ENCODE measurements around the gene NSF. TPM values are rescaled to one million over a fixed set of nuclear protein-coding genes. Genes with fewer than 3 reads are reported as not detected.
"Not testable (repeated sequence)": the region's sequence is repeated elsewhere in the genome, so short reads cannot be mapped to it uniquely, and the experiment has no call there.

NSF gene
- total and polyA plus RNA-seq, 7 donors: 15.0 to 41.8 (median 30.0) TPM

DNA sequence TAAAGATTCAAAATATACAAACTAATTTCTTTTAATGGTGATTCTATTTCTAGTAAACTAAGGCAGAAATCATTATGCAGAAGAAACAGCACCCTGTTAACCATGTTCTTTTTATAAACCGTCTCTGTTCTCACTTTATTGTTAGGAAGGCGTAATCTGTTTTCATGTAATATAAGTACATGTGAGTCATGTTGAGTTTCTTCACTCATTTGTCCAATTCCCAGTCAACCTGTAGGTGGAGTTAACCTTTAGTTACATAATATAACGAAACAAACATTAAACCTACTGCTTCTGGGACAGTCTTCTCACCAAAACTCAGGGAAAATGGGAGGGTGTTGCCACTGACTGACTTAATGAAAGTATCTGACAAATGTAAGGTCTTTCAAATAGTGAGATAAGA, 101.7 kb downstream of the NSF start:
- H3K4me3 ChIP-seq; H3K4me1 ChIP-seq; H3K27ac ChIP-seq; DNase-seq; intact Hi-C loops (cut with DNase I); H3K9me3 ChIP-seq; H3K36me3 ChIP-seq; H3K27me3 ChIP-seq: not testable (repeated sequence)
- WGBS, 2 donors: 50 to 63% methylated on average over 1 of the region's 3 CpGs

- H3K4me3 ChIP-seq; DNase-seq; H3K27ac ChIP-seq; H3K36me3 ChIP-seq; intact Hi-C loops (cut with DNase I); H3K9me3 ChIP-seq; H3K4me1 ChIP-seq; H3K27me3 ChIP-seq: not testable (repeated sequence)
- WGBS, 2 donors: 58 to 94% methylated on average over 2 of the region's 3 CpGs
These were observed 102.8 kb downstream of the NSF start for GRCh38 chr17:46693283-46693682.

DNA sequence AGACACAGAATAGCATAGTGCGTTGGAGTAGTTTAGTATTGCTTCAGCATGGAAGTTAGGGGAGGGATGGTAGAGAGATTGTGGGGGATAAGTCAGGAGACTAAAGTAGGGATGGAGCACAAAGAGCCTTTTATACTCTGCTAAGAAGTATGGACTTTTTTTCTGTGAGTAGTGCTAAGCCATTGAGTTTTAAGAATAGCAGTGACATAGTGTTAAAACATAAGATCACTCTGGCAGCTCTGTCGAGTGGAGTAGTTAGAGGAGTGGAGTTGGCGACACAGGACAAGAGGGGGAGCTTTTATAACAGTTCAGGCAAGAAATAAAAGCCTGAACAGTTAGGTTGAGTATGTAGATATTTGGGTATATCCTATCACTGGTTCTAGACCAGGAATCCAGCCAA, 106.1 kb downstream of the NSF start:
- intact Hi-C loops (cut with DNase I); H3K27me3 ChIP-seq; H3K9me3 ChIP-seq; H3K27ac ChIP-seq; H3K4me1 ChIP-seq; H3K4me3 ChIP-seq; H3K36me3 ChIP-seq; DNase-seq: not testable (repeated sequence)
- no CpG with 5 or more reads among the region's 3 CpGs for WGBS, 2 donors

- H3K27ac ChIP-seq; H3K4me1 ChIP-seq; intact Hi-C loops (cut with DNase I); H3K9me3 ChIP-seq; H3K4me3 ChIP-seq; DNase-seq; H3K27me3 ChIP-seq; H3K36me3 ChIP-seq: not testable (repeated sequence)
- WGBS, 2 donors: no CpG with 5 or more reads among the region's 2 CpGs
These were observed 108.5 kb downstream of the NSF start for GRCh38 chr17:46699014-46699413.

- intact Hi-C loops (cut with DNase I): no loop called here
- Histone ChIP-seq H3K4me1 (no peaks in the 10 kb centered on the region), H3K36me3 (peaks cover 0 to 36% (median 2%) of the 10 kb centered on the region in 4 donors), H3K4me3 (no peak overlapping the region), H3K27me3 (no peaks in the 10 kb centered on the region), H3K27ac (no peak overlapping the region), H3K9me3 (no peaks in the 10 kb centered on the region)
- no peak for DNase-seq
- 90 to 94% methylated on average over 4 of the region's 4 CpGs for WGBS, 2 donors
- no peak for TF ChIP-seq POLR2AphosphoS5 (IDR thresholded peaks at IDR 0.05)
- TF ChIP-seq, protein P1, sequence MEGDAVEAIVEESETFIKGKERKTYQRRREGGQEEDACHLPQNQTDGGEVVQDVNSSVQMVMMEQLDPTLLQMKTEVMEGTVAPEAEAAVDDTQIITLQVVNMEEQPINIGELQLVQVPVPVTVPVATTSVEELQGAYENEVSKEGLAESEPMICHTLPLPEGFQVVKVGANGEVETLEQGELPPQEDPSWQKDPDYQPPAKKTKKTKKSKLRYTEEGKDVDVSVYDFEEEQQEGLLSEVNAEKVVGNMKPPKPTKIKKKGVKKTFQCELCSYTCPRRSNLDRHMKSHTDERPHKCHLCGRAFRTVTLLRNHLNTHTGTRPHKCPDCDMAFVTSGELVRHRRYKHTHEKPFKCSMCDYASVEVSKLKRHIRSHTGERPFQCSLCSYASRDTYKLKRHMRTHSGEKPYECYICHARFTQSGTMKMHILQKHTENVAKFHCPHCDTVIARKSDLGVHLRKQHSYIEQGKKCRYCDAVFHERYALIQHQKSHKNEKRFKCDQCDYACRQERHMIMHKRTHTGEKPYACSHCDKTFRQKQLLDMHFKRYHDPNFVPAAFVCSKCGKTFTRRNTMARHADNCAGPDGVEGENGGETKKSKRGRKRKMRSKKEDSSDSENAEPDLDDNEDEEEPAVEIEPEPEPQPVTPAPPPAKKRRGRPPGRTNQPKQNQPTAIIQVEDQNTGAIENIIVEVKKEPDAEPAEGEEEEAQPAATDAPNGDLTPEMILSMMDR (IDR thresholded peaks at IDR 0.05): no peak
These were observed 127.5 kb downstream of the NSF start for GRCh38 chr17:46717999-46718398.

- H3K27me3 ChIP-seq: no peaks in the 10 kb centered on the region
- H3K4me1 ChIP-seq: no peaks in the 10 kb centered on the region
- H3K4me3 ChIP-seq: no peak overlapping the region
- no peak overlapping the region for H3K27ac ChIP-seq
- no peak for DNase-seq
- H3K36me3 ChIP-seq: peaks cover 0 to 18% (median 0%) of the 10 kb centered on the region in 4 donors
- no peaks in the 10 kb centered on the region for H3K9me3 ChIP-seq
- TF ChIP-seq EP300 (IDR thresholded peaks at IDR 0.05): no peak
- TF ChIP-seq POLR2AphosphoS5 (IDR thresholded peaks at IDR 0.05): no peak
- TF ChIP-seq, protein P1 (IDR thresholded peaks at IDR 0.05): no peak
- no peak for TF ChIP-seq POLR2A (IDR thresholded peaks at IDR 0.05)
- intact Hi-C loops (cut with DNase I): no loop called here
- 85 to 88% methylated on average over 3 of the region's 3 CpGs for WGBS, 2 donors
These were observed 129.4 kb downstream of the NSF start for GRCh38 chr17:46719891-46720290.

DNA sequence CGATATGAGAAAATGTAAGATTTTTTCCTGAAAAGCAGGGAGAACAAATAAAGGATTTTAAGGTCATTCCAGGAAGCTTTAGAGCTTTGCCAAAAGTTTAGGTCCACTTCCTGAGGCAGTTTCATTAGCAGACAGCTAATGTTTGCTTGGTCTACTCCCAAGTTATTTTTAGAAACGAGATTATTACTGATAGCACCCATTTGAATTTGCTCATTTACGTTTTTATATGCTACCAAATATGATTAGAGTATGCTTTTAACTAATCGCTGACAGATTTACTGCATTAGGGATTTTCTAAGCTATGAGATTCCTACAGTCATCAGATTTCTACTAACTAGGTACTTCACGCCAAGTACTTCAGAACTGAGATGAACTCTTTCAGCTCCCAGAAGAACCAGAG, 129.9 kb downstream of the NSF start:
- intact Hi-C loops (cut with DNase I): no loop called here
- Histone ChIP-seq H3K9me3 (no peaks in the 10 kb centered on the region), H3K27me3 (no peaks in the 10 kb centered on the region), H3K4me3 (no peak overlapping the region), H3K27ac (no peak overlapping the region), H3K36me3 (peaks cover 0 to 17% (median 0%) of the 10 kb centered on the region in 4 donors), H3K4me1 (no peaks in the 10 kb centered on the region)
- TF ChIP-seq POLR2AphosphoS5 (IDR thresholded peaks at IDR 0.05) (no peak), EP300 (IDR thresholded peaks at IDR 0.05) (no peak), POLR2A (IDR thresholded peaks at IDR 0.05) (no peak)
- TF ChIP-seq, protein P1 (IDR thresholded peaks at IDR 0.05): no peak
- WGBS, 2 donors: 74 to 78% methylated on average over 5 of the region's 5 CpGs
- DNase-seq: no peak
